Gastrocnemius medialis (tissue), 4 donors: ENCODE results near the gene PPP6R2.

ENCODE experiments used
- POLR2A ChIP-seq, 2 donors: fragments of 450-650 bp; IDR thresholded peaks; one replicate each; pipeline ENCODE4 v1.6.1; 2017; ENCODE audit warnings: antibody characterized with exemption in 2 of 2, mild to moderate bottlenecking in 2 of 2, moderate library complexity in 2 of 2
- TF ChIP-seq, protein P1 (sequence below), 5 experiments: fragments of 450-650 bp in 3 of 5; fragments of 200-600 bp in 2 of 5; sonication (generic) in 2 of 5; IDR thresholded peaks in 4 of 5; conservative IDR thresholded peaks in 1 of 5; 1 replicate in 4 of 5; 2 replicates in 1 of 5; pipeline ENCODE4 v1.5.1; 2016 to 2019; ENCODE audit warnings: antibody characterized with exemption in 5 of 5, mild to moderate bottlenecking in 3 of 5, moderate library complexity in 3 of 5

DNA sequence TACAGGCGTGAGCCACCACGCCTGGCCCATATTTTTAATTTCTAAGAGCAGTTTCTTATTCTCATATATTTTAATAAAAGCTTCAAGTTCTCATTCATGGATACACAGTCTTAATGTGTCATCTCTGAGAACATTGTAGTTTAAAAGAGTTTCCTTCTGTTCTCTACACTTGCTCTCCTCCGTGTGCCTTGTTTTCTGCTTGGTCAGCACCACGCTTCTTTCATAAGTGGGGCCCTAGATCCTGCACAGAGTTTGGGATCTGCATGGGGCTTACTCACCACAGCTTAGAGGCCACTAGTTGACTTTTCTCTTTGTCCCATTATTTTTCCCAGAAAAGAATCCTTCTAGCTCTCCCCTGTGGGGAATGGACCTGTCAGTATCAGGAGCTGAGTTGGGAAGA is 58.8 kb downstream of the PPP6R2 start:
- TF ChIP-seq, protein P1, sequence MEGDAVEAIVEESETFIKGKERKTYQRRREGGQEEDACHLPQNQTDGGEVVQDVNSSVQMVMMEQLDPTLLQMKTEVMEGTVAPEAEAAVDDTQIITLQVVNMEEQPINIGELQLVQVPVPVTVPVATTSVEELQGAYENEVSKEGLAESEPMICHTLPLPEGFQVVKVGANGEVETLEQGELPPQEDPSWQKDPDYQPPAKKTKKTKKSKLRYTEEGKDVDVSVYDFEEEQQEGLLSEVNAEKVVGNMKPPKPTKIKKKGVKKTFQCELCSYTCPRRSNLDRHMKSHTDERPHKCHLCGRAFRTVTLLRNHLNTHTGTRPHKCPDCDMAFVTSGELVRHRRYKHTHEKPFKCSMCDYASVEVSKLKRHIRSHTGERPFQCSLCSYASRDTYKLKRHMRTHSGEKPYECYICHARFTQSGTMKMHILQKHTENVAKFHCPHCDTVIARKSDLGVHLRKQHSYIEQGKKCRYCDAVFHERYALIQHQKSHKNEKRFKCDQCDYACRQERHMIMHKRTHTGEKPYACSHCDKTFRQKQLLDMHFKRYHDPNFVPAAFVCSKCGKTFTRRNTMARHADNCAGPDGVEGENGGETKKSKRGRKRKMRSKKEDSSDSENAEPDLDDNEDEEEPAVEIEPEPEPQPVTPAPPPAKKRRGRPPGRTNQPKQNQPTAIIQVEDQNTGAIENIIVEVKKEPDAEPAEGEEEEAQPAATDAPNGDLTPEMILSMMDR (IDR thresholded peaks at IDR 0.05 in 4 of 5, conservative IDR thresholded peaks at IDR 0.05 in 1 of 5): no peak
- no peak for TF ChIP-seq POLR2A (IDR thresholded peaks at IDR 0.05)
